ENCODE results near the gene CDA.

The CDA gene

GRCh38 chr1:20588634-20589225, at the start of gene CDA:
TSS of gene CDA (plus strand) at chr1:20589097. CDS start at chr1:20589130, 33 bp downstream.
- DNase-seq, result no peak

- no peak for DNase-seq
Measured at GRCh38 chr1:20540281-20540680, 48.6 kb upstream of the CDA start.

- no peak for DNase-seq
Measured at GRCh38 chr1:20546637-20547036, 42.3 kb upstream of the CDA start.

- DNase-seq, result no peak
Measured at GRCh38 chr1:20551161-20551560, 37.7 kb upstream of the CDA start.

- DNase-seq, result no peak
Measured at GRCh38 chr1:20551945-20552727, 36.8 kb upstream of the CDA start, which contains the start of gene FAM43B. TSS of gene FAM43B (plus strand) at chr1:20552573. CDS start at chr1:20552974, 401 bp downstream.

- no peak for DNase-seq
Measured at GRCh38 chr1:20552728-20553445, 36.0 kb upstream of the CDA start.

GRCh38 chr1:20555025-20555757, 33.7 kb upstream of the CDA start:
- DNase-seq, result no peak

GRCh38 chr1:20555758-20556120, 33.2 kb upstream of the CDA start:
- no peak for DNase-seq

GRCh38 chr1:20558191-20558590, 30.7 kb upstream of the CDA start:
- no peak for DNase-seq

GRCh38 chr1:20560966-20561365, 27.9 kb upstream of the CDA start:
- DNase-seq, result no peak

GRCh38 chr1:20565234-20565633, 23.7 kb upstream of the CDA start:
- DNase-seq, result no peak

- DNase-seq, result no peak
Measured at GRCh38 chr1:20569523-20570098, 19.3 kb upstream of the CDA start.

GRCh38 chr1:20571427-20571826, 17.5 kb upstream of the CDA start:
- no peak for DNase-seq

- no peak for DNase-seq
Measured at GRCh38 chr1:20573987-20574386, 14.9 kb upstream of the CDA start.

GRCh38 chr1:20574686-20575540, 14.0 kb upstream of the CDA start:
- peak; percentile 34 for DNase-seq

GRCh38 chr1:20575541-20576336, 13.2 kb upstream of the CDA start:
- DNase-seq, result no peak

- DNase-seq, result no peak
Measured at GRCh38 chr1:20578062-20578461, 10.8 kb upstream of the CDA start.

GRCh38 chr1:20578721-20579395, 10.0 kb upstream of the CDA start:
- no peak for DNase-seq

GRCh38 chr1:20584890-20585289, 4.0 kb upstream of the CDA start:
- DNase-seq, result no peak

GRCh38 chr1:20586953-20587660, 1.8 kb upstream of the CDA start:
- no peak for DNase-seq
